NCI-H1105 treated with DMSO at 0.1 percent for 48 hours (cell line): Measurements from ENCODE around the gene NEB.
"Not testable (repeated sequence)": the region's sequence is repeated elsewhere in the genome, so short reads cannot be mapped to it uniquely, and the experiment has no call there.

Source experiments
- DNase-seq: peaks from one replicate; lab custom pipeline; 2025; lab: John Stamatoyannopoulos, UW

Gene NEB

DNA sequence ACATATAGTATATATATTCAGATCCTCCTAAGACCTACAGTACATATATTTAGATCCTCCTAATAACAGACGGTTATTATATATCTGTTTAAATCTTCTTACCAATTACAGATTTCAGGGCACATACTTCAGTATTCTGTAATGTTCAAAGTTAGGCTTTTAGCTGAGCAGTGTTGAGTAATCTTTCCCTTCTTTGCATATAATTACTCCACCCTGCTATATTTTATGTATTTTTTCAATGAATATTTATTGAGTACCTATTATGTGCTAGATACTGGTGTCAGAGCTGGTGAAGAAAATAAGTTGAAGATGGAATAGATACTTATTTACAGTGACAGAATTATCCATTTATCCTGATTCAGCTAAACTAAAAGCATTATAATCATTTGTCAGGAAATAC, 84.9 kb downstream of the NEB start:
- no peak for DNase-seq

DNA sequence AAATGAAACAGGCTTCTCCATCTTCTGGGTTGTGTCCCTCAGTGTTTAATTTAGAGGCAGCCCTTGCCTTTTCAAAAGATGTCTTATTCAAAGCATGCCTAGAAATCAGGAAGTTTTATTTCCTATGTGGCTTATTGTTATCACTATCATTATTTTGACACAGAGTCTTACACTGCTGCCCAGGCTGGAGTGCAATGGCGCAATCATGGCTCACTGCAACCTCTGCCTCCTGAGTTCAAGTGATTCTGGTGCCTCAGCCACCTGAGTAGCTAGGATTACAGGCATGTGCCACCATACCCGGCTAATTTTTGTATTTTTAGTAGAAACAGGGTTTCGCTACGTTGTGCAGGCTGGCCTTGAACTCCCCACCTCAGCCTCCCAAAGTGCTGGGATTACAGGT, 87.8 kb downstream of the NEB start:
- not testable (repeated sequence) for DNase-seq

DNA sequence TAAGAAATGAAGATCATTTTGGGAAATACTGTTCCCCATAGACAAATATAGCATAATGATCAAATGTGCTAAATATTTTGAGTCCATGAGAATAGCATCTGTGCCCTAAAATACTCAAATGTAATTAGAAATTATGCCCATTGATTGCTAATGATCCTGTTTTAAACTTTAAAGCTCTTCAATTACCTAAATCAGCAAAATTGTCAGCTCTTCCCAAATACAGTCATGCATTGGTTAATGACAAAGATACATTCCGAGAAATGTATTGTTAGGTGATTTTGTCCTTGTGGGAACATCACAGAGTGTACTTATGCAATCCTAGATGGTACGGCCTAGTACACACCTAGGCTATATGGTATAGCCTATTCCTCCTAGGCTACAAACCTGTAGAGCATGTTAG, 89.7 kb downstream of the NEB start:
- no peak for DNase-seq

GRCh38 chr2:151641895-151642294, 92.4 kb downstream of the NEB start:
- DNase-seq = not testable (repeated sequence)

- no peak for DNase-seq
Observed at GRCh38 chr2:151640087-151640486, 94.2 kb downstream of the NEB start.

GRCh38 chr2:151638990-151639389, 95.3 kb downstream of the NEB start:
- DNase-seq = no peak

- no peak for DNase-seq
Observed at GRCh38 chr2:151638191-151638933, 95.9 kb downstream of the NEB start.

DNA sequence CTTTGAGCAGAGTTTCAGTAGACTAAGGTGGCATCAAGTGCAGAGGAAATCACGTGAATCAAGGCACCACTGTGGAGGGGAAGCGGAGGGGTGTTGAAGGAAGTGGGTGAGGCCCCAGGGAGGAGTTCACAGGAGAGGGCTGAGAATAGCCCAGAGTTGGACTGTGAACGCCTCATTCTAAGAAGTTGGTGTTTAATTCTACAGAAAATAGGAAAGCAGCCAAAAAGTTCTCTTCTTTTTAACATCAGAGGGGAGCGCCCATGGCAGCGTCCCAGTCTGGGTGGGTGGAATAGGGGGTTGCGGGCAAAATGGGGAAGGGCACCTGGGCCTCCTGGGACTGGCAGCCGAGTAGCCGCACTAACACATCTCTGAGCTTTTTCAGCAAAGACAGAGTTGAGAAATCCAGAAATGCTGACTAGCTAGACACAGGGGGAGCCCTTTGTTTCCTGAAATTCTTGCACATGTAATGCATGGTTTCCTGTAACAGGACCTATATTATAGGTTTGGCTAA, 97.0 kb downstream of the NEB start:
- DNase-seq = no peak

- no peak for DNase-seq
Observed at GRCh38 chr2:151634736-151635467, 99.4 kb downstream of the NEB start.

- DNase-seq = no peak
Observed at GRCh38 chr2:151632993-151633565, 101.2 kb downstream of the NEB start.

DNA sequence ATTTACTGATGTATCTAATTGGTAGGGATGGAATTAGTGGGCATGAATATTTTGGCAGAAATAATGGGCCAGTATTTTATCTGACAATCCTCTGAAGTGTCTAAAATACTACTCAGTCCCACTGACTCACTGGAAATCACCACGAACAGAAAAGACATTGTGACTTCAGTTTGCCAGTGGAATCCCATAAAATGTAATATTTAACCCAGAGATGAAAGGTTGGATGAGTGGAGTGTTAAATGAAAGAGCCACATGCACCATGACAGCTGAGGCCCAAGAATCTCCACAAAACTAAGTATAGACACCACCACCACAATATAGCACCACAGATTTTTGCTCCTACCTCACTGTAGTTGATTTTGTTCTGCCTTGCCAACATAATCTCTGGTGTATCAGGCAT, 103.9 kb downstream of the NEB start:
- DNase-seq = no peak

- DNase-seq = no peak
Observed at GRCh38 chr2:151627353-151627752, 106.9 kb downstream of the NEB start.

DNA sequence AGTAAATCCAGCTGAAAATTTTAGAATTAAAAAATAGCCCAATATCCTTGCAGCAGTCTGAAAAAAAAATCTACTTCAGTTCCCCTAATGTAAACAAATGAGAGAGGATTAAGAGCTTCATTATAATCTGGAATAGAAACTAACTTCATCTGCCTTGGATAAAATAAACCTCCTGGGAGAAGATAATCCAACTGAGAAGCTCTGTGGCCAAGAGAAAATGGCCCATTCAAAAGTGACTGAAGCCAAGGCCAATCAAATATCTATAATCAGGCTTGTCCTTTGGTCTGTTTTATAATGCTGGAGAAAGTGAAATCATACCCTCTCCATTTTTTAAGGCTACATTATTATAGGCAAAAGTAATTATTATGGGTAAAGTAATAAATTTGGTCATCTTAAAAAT, 110.0 kb downstream of the NEB start:
- DNase-seq = no peak

DNA sequence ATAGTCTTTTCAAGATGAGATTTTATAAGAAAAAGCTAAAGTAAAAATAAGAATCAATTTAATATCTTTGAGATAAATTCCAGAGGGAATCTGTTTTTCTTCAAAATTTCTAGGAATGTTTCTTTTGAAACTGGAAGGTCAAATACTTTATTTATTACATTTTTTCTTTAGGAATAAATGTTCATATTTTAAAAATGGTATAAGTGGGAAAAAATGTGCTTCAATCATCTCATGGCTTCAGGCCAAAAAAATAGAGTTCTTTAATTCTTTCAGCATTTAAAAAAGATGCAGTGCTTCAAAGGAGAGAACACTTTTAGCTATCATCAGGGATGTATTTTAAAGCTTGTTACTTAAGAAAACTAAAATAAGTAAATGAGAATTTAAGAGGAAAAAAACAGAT, 110.6 kb downstream of the NEB start:
- DNase-seq = no peak

- DNase-seq = no peak
Observed at GRCh38 chr2:151620761-151621160, 113.5 kb downstream of the NEB start.

DNA sequence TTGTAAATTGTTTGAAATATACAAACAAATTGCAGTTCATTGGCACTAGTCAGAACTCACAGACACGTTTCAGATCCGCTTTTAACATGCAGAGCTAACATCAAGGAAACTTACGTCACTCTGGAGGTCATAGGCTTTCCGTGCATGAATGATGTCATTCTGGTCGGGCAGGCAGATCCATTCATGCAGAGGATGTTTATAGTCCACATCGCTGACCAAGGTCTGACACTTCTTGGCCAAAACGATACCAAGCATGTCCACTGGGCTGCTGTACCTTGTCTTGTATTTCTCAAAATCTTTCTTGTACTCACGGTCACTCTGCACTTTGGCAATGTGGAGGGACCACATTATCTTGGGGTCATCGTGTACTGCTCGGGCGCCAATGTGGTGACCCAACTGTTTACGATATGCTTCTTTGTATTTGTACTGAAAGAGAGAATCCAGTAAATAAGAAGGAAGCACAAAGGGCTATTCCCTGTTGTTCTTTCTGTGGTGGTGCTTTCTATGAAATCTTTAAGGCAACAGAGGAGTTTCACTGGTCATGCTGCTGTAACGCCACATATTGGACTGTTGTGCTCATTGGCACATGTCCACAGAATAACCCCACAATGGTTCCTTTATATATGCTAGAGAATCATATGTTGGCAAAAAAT, 114.8 kb downstream of the NEB start:
- no peak for DNase-seq

DNA sequence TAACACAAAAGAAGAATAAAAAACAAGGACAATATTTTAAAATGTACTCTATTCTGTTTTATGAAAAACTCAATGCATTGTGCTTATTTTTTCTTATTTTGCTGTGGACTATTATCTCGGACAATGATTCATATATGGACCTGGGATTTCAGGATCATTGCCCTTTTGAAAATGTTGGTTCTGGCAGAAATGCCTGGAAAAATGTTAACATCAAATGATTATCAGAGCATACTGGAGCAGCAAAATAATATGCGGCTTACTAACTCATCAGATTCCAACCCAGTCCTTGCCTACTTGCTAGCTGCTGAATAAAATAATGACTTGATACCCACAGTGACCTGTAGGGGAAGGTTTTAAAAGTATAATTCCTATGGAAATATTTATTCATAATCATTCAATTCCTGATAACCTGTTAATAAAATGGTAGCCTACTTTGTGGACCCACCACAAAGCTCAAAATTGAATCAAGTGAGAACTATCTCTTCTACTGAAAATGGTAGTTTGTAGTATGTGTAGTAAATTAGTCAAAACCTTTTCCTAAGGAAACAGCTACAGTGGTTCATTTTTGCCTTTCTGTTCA, 117.4 kb downstream of the NEB start:
- DNase-seq = no peak

DNA sequence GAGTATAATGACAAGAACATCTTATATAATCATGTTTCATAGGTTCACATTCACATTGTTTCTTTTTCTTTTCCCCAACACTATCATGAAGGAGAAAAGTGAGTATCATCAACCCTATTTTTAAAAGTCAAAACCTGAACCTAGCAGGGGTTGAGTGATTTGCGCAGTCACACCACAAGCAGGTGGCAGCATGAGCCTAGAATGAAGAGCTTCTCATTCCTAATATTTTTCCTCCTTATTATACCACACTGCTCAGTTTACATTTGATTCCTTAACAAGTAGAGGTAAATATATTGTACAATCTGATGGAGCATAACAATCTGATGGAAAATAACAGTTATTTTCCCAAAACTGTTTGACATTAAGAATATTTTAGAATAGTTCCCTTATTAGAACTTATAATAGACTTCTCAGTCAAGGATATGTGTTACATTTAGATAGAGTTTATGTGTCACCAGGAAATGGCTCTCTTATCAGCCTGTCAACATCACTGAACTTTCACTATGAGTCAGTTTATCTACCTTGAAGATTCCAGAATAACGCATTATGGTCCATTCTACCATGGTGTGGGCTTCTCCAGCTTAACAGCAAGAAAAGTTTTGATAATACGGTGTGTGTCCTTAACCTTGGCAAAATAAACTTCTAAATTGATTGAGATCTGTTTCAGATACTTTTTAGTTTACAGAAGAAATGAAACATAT, 119.5 kb downstream of the NEB start:
- peak; percentile 5 for DNase-seq

DNA sequence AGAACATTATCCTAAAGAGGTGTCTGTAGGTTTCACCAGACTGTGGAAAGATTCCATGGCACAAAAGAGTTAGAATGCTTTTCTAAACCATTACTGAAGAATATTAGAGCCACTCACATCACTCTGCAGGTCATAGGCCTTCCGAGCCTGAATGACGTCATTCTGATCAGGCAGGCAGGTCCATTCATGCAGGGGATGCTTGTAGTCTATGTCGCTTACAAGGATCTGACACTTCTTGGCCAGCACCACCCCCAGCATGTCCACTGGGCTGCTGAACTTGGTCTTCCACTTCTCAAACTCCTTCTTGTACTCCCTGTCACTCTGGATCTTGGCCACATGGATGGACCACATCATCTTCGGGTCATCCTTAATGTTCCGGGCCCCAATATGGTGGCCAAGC, 120.1 kb downstream of the NEB start:
- no peak for DNase-seq

- no peak for DNase-seq
Observed at GRCh38 chr2:151611351-151611750, 122.9 kb downstream of the NEB start.

- DNase-seq = no peak
Observed at GRCh38 chr2:151610310-151610709, 124.0 kb downstream of the NEB start.

DNA sequence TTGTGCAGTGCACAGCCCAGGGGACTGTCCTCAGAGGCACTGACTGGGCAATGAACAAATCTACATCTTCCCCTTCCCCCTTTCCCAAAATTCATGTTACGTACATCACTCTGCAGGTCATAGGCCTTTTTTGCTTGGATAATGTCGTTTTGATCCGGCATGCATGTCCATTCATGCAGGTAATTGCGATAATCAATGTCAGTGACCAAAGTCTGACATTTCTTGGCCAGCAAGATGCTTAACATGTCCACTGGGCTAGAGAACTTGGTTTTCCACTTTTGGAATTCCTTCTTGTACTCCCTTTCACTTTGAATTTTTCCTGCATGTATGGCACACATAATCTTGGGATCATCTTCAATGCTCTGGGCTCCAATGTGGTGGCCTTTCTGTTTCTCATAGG, 124.6 kb downstream of the NEB start:
- no peak for DNase-seq
